Measurements from ENCODE around the gene NASP. TPM values are rescaled to one million over a fixed set of nuclear protein-coding genes. Genes with fewer than 3 reads are reported as not detected.

NASP gene
- total RNA-seq, 4 donors from 2014 or later = 44.3 to 79.7 (median 54.2) TPM

DNA sequence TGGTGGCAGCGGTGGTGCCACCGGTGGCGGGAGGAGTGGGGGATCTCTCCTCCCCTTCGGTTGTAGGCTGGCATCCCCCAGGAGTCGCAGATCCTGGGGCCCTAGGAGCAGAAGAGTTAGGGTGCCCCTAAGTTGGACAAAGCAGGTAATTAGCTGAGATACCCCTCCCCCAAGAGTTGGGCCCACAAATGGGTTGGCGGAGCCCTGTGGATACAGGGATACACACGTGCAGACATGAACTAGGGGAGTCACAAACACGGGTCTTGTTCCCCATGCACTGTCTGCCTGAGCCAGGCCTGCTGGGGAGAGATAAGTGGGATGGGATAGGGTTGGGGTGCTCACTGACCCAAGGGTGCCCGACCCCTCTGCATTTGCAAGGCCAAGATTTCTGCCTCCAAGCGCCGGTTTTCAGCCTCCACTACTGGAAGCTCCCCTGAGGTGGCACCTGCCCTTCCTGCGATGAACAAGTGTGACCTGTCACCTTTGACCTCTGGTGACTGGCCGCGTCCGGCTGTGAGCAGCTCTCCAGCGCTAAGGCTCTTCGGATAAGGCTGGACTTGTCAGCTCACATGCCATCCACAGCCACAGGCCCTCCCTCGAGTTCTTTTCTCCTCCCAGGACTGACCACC is 38.2 kb downstream of the NASP start:
- Histone ChIP-seq H3K36me3 (peaks cover 0 to 62% of the 10 kb centered on the region in 2 donors), H3K9me3 (no peaks in the 10 kb centered on the region), H3K27me3 (no peaks in the 10 kb centered on the region), H3K4me3 (peak overlapping the region in 1 of 2 donors; percentile 37), H3K27ac (peak overlapping the region in 3 of 4 donors; percentile 58 to 66 (median 63)), H3K4me1 (peaks cover 0 to 40% (median 0%) of the 10 kb centered on the region in 3 donors)
- TF ChIP-seq, protein P1, sequence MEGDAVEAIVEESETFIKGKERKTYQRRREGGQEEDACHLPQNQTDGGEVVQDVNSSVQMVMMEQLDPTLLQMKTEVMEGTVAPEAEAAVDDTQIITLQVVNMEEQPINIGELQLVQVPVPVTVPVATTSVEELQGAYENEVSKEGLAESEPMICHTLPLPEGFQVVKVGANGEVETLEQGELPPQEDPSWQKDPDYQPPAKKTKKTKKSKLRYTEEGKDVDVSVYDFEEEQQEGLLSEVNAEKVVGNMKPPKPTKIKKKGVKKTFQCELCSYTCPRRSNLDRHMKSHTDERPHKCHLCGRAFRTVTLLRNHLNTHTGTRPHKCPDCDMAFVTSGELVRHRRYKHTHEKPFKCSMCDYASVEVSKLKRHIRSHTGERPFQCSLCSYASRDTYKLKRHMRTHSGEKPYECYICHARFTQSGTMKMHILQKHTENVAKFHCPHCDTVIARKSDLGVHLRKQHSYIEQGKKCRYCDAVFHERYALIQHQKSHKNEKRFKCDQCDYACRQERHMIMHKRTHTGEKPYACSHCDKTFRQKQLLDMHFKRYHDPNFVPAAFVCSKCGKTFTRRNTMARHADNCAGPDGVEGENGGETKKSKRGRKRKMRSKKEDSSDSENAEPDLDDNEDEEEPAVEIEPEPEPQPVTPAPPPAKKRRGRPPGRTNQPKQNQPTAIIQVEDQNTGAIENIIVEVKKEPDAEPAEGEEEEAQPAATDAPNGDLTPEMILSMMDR (IDR thresholded peaks at IDR 0.05) = no peak
- TF ChIP-seq EP300 (IDR thresholded peaks at IDR 0.05) = no peak
- TF ChIP-seq POLR2AphosphoS5 (IDR thresholded peaks at IDR 0.05) = no peak
- no peak for TF ChIP-seq POLR2A (IDR thresholded peaks at IDR 0.05)
- 60 to 100% methylated on average over 1 of the region's 18 CpGs for WGBS, 2 donors (ENCODE audit: low coverage in 1 of 2)
- no peak for ATAC-seq

DNA sequence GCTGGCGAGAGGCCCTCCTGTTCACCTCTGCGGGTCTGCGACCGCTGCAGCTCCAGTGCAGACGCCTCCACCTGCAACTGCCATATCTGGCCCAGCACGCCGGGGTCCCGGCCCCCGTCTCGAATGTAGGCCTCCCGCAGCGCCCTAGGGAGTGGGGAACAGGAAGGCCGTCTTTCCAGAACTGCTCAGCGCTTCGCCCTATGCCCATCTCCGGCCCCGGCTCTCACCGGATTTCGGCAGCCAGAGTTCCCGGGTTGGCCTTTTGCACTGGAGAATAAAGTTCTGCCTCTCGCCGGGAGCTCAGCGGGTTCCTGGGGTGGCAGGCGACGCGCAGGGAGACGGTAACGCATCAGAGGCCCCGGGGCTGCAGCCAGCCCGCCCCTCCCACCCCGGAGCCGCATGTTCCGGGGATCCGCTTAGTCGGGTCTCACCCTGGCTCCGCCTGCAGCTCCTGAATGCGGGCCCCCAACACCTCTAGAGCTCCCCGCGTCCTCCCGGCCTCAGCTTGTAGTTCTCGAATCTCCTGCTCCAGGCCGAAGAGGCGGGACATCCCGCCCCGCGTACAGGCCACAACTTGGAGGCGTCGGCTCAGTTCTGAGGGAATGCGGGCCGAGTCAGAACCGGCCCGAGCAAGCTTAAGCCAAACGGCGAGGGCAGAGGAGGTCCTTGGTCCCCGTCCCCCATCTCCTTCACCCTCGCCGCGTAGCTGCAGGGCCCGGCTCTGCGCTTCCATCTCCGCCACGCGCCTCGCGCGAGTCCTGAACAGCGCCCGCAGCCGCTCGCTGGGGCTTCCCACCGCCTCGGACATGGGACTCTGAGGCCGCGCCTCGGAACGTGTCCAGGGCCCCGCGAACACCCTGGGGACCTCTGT is 38.9 kb downstream of the NASP start:
- Histone ChIP-seq H3K4me1 (peaks cover 0 to 40% (median 0%) of the 10 kb centered on the region in 3 donors), H3K27me3 (no peaks in the 10 kb centered on the region), H3K36me3 (peaks cover 0 to 62% of the 10 kb centered on the region in 2 donors), H3K9me3 (no peaks in the 10 kb centered on the region), H3K27ac (peak overlapping the region in 3 of 4 donors; percentile 58 to 66 (median 63)), H3K4me3 (peak overlapping the region; percentile 1 to 37)
- no CpG with 5 or more reads among the region's 78 CpGs for WGBS, 2 donors (ENCODE audit: low coverage in 1 of 2)
- peak; percentile 34 for ATAC-seq
- no peak for TF ChIP-seq POLR2A (IDR thresholded peaks at IDR 0.05)
- no peak for TF ChIP-seq POLR2AphosphoS5 (IDR thresholded peaks at IDR 0.05)
- TF ChIP-seq, protein P1 (IDR thresholded peaks at IDR 0.05) = no peak
- no peak for TF ChIP-seq EP300 (IDR thresholded peaks at IDR 0.05)

DNA sequence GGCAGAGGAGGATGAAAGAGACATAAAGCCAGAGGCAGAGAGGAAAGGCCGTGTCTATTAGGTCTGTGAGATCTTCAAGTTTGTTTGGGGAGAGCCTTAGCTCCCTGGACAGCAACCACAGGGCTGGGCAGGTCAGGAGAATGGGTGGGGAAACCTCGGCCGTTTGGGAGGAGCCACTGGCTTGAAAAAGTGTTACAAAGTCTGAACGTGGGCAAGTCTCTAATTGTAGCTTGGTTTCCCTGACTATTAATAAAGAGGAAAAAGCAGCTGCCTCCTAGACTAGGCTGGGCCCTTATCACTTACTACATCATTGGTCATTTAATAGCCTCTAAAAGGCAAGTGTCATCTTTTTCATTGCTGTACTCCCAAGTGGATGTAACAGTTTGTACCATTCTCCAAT is 40.1 kb downstream of the NASP start, which contains the start of gene CCDC17:
Gene CCDC17, minus strand, starts transcription at position 83 of the 400 bp plus-strand sequence. CDS start 145 bp downstream, outside the sequence.
- no peak for ATAC-seq
- WGBS, 2 donors (ENCODE audit: low coverage in 1 of 2) = 25 to 32% methylated on average over 4 of the region's 4 CpGs
- H3K27ac ChIP-seq = peak within 1 kb of the TSS in 3 of 4 donors; percentile 12 to 66 (median 63)
- H3K9me3 ChIP-seq = no peaks in the 10 kb centered on the region
- H3K27me3 ChIP-seq = no peaks in the 10 kb centered on the region
- H3K4me1 ChIP-seq = peaks cover 0 to 40% (median 0%) of the 10 kb centered on the region in 3 donors
- TF ChIP-seq POLR2AphosphoS5 (IDR thresholded peaks at IDR 0.05) = no peak
- TF ChIP-seq, protein P1 (IDR thresholded peaks at IDR 0.05) = no peak
- no peak for TF ChIP-seq POLR2A (IDR thresholded peaks at IDR 0.05)
- TF ChIP-seq EP300 (IDR thresholded peaks at IDR 0.05) = no peak
- peaks cover 0 to 62% of the 10 kb centered on the region in 2 donors for H3K36me3 ChIP-seq
- peak within 1 kb of the TSS in 1 of 2 donors; percentile 37 for H3K4me3 ChIP-seq

DNA sequence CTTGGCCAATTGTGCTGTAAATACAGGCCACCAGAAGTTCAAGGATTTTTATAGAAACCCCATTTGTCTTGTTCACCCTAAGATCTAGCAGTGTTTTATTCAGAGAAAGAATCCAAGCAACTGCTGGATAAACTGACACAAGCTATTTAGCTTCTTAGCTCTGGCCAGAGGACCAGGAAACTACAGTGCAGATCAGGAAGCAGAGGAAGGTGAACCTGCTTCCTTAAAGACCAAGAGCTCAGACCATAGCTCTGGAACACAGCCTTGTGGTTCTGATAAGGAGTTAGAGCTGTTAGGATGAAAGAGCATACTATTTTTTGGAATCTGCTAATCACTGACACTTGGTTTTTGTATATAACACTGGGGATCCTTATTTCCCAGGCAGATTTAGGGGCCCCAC is 45.2 kb downstream of the NASP start:
- no peak for ATAC-seq
- H3K36me3 ChIP-seq = peaks cover 0 to 89% of the 10 kb centered on the region in 2 donors
- H3K4me3 ChIP-seq = no peak overlapping the region
- no peak for TF ChIP-seq POLR2AphosphoS5 (IDR thresholded peaks at IDR 0.05)
- no peak for TF ChIP-seq EP300 (IDR thresholded peaks at IDR 0.05)
- TF ChIP-seq, protein P1 (IDR thresholded peaks at IDR 0.05) = no peak
- no peak for TF ChIP-seq POLR2A (IDR thresholded peaks at IDR 0.05)
- H3K27ac ChIP-seq = peak overlapping the region in 2 of 4 donors; percentile 12 to 17
- H3K9me3 ChIP-seq = no peaks in the 10 kb centered on the region
- H3K27me3 ChIP-seq = no peaks in the 10 kb centered on the region
- peaks cover 0 to 9% (median 0%) of the 10 kb centered on the region in 3 donors for H3K4me1 ChIP-seq

All from gastroesophageal sphincter (tissue), 4 donors.